CD14-positive monocyte (primary cell): Measurements from ENCODE around the gene PERM1. TPM values are rescaled to one million over a fixed set of nuclear protein-coding genes. Genes with fewer than 3 reads are reported as not detected.

Experiments
- DNase-seq, 3 donors: peaks; one replicate each; pipeline ENCODE4 v3.0.0-alpha.2; 2011 to 2022
- H2AFZ ChIP-seq: 2 replicates; pipeline ENCODE4 v1.6.0; 2012; ENCODE audit warnings: mild to moderate bottlenecking, low read depth, low read length, inconsistent platforms; ENCODE audit not compliant: insufficient read depth, poor library complexity, severe bottlenecking
- H3K27ac ChIP-seq, 2 donors: 1 replicate in 1 of 2; 2 replicates in 1 of 2; pipeline ENCODE4 v1.5.1; 2012 to 2013; ENCODE audit warnings: low read length in 2 of 2, control low read depth in 1 of 2, inconsistent platforms in 1 of 2, low read depth in 1 of 2, mild to moderate bottlenecking in 1 of 2
- H3K27me3 ChIP-seq, 2 donors: one replicate each; pipeline versions ENCODE4 v1.6.0 to v1.6.1; 2011 to 2013; ENCODE audit warnings: low read length in 2 of 2; ENCODE audit not compliant: control insufficient read depth in 2 of 2, insufficient read depth in 2 of 2
- H3K36me3 ChIP-seq, 2 donors: replicated peaks in 1 of 2; 1 replicate in 1 of 2; 2 replicates in 1 of 2; pipeline versions ENCODE4 v1.5.1 to v1.6.1; 2012 to 2013; ENCODE audit warnings: low read length in 2 of 2, control low read depth in 1 of 2, inconsistent platforms in 1 of 2, mild to moderate bottlenecking in 1 of 2; ENCODE audit not compliant: insufficient read depth in 2 of 2, control insufficient read depth in 1 of 2
- H3K4me1 ChIP-seq, 2 donors: 1 replicate in 1 of 2; 2 replicates in 1 of 2; pipeline versions ENCODE4 v1.5.1 to v1.6.1; 2012 to 2013; ENCODE audit warnings: low read length in 2 of 2, control low read depth in 1 of 2, inconsistent platforms in 1 of 2, mild to moderate bottlenecking in 1 of 2, moderate library complexity in 1 of 2; ENCODE audit not compliant: insufficient read depth in 2 of 2, control insufficient read depth in 1 of 2
- H3K4me2 ChIP-seq: replicated peaks from 2 replicates; pipeline ENCODE3; 2012; ENCODE audit warnings: low read length, moderate library complexity, mild to moderate bottlenecking; ENCODE audit not compliant: poor library complexity, severe bottlenecking; ENCODE audit errors: extremely low read depth
- H3K4me3 ChIP-seq, 3 experiments: fragments of 200-600 bp in 1 of 3; sonication (generic) in 1 of 3; replicated peaks in 1 of 3; 1 replicate in 2 of 3; 2 replicates in 1 of 3; pipeline ENCODE4 v1.5.1; 2011 to 2013; ENCODE audit warnings: low read length in 3 of 3, mild to moderate bottlenecking in 3 of 3, control low read depth in 2 of 3, low read depth in 2 of 3, inconsistent platforms in 1 of 3, moderate library complexity in 1 of 3
- H3K79me2 ChIP-seq: 2 replicates; pipeline ENCODE4 v1.6.0; 2012; ENCODE audit warnings: mild to moderate bottlenecking, control low read depth, inconsistent platforms, low read length, moderate library complexity; ENCODE audit not compliant: insufficient read depth
- H3K9ac ChIP-seq: 2 replicates; pipeline ENCODE4 v1.6.0; 2017; ENCODE audit warnings: low read length, mild to moderate bottlenecking; ENCODE audit not compliant: insufficient read depth, poor library complexity, severe bottlenecking
- H3K9me3 ChIP-seq, 2 donors: replicated peaks in 1 of 2; 1 replicate in 1 of 2; 2 replicates in 1 of 2; pipeline versions ENCODE4 v1.5.1 to v1.6.1; 2012 to 2013; ENCODE audit warnings: low read length in 2 of 2, control low read depth in 1 of 2; ENCODE audit not compliant: control insufficient read depth in 1 of 2, insufficient read depth in 1 of 2
- H4K20me1 ChIP-seq: 2 replicates; pipeline ENCODE4 v1.6.0; 2012; ENCODE audit warnings: mild to moderate bottlenecking, low read length, control low read depth, moderate library complexity; ENCODE audit not compliant: insufficient read depth
- H3K27ac Mint-ChIP-seq, 7 donors: one replicate each; pipeline ENCODE4 v1.8.0; 2020; ENCODE audit warnings: mild to moderate bottlenecking in 7 of 7, mixed read lengths in 7 of 7, moderate library complexity in 6 of 7, inconsistent platforms in 2 of 7
- H3K27me3 Mint-ChIP-seq, 3 donors: one replicate each; pipeline ENCODE4 v1.8.0; 2021 to 2022; ENCODE audit warnings: low read depth in 3 of 3, mild to moderate bottlenecking in 3 of 3, mixed read lengths in 3 of 3, moderate library complexity in 3 of 3, inconsistent platforms in 1 of 3
- H3K36me3 Mint-ChIP-seq, 2 donors: one replicate each; pipeline ENCODE4 v1.8.0; 2020; ENCODE audit warnings: mixed read lengths in 2 of 2, inconsistent platforms in 1 of 2, mild to moderate bottlenecking in 1 of 2
- H3K4me1 Mint-ChIP-seq: one replicate; pipeline ENCODE4 v1.8.0; 2020; ENCODE audit warnings: mild to moderate bottlenecking, mixed read lengths
- H3K4me3 Mint-ChIP-seq, 2 donors: one replicate each; pipeline ENCODE4 v1.8.0; 2020; ENCODE audit warnings: mild to moderate bottlenecking in 2 of 2, mixed read lengths in 2 of 2, moderate library complexity in 1 of 2
- H3K9me3 Mint-ChIP-seq, 7 donors: one replicate each; pipeline ENCODE4 v1.8.0; 2020 to 2022; ENCODE audit warnings: mixed read lengths in 7 of 7, mild to moderate bottlenecking in 6 of 7, moderate library complexity in 6 of 7, inconsistent platforms in 2 of 7
- CTCF ChIP-seq: fragments of 200-600 bp; IDR thresholded peaks from one replicate; pipeline ENCODE4 v1.8.0; 2022; ENCODE audit warnings: antibody characterized with exemption, mild to moderate bottlenecking
- WGBS: methylation state at CpG from one replicate; pipeline ENCODE4 v1.1.5; 2013; ENCODE audit warnings: missing lambda C conversion rate; ENCODE audit not compliant: insufficient coverage; 5-methylcytosine and 5-hydroxymethylcytosine counted together
- intact Hi-C, 2 donors: fragments of 100-400 bp; cut with micrococcal nuclease; formaldehyde crosslinking; loops; one replicate each; pipeline versions ENCODE4 v1.15.0 to v1.15.1; 2023
- polyA plus RNA-seq, 3 donors: library from polyadenylated mRNA; depleted of rRNA in 1 of 3; unstranded in 2 of 3; stranded (reverse) in 1 of 3; fragments of 300-500 nt in 2 of 3; fragments of >200 nt in 1 of 3; fragmentation: Illumina TruSeq in 2 of 3; gene quantifications; 1 replicate in 2 of 3; 2 replicates in 1 of 3; pipeline ENCODE4 v1.2.3, GENCODE V29; 2012 to 2021

Gene PERM1
- polyA plus RNA-seq, 3 donors: not detected

- no peak for DNase-seq
- H3K9me3 ChIP-seq: no peaks in the 10 kb centered on the region
- no peak overlapping the region for H3K4me2 ChIP-seq
- no peaks in the 10 kb centered on the region for H3K79me2 ChIP-seq
- Mint-ChIP-seq H3K9me3 (peaks cover 0 to 6% (median 0%) of the 10 kb centered on the region in 7 donors), H3K36me3 (no peaks in the 10 kb centered on the region), H3K4me3 (no peak overlapping the region), H3K4me1 (no peaks in the 10 kb centered on the region), H3K27ac (no peak overlapping the region), H3K27me3 (peaks cover 25 to 66% (median 43%) of the 10 kb centered on the region in 3 donors)
- no peaks in the 10 kb centered on the region for H3K4me1 ChIP-seq
- H2AFZ ChIP-seq: no peak overlapping the region
- H3K27me3 ChIP-seq: peaks cover 9 to 43% of the 10 kb centered on the region in 2 donors
- no peak overlapping the region for H3K4me3 ChIP-seq
- WGBS: 53% methylated on average over 3 of the region's 10 CpGs
- no peaks in the 10 kb centered on the region for H3K36me3 ChIP-seq
- no peak overlapping the region for H3K27ac ChIP-seq
- H4K20me1 ChIP-seq: no peaks in the 10 kb centered on the region
- no peak for TF ChIP-seq CTCF
- intact Hi-C loops: no loop called here
- H3K9ac ChIP-seq: no peak overlapping the region
Observed at GRCh38 chr1:933603-933940, 48.3 kb downstream of the PERM1 start.

DNA sequence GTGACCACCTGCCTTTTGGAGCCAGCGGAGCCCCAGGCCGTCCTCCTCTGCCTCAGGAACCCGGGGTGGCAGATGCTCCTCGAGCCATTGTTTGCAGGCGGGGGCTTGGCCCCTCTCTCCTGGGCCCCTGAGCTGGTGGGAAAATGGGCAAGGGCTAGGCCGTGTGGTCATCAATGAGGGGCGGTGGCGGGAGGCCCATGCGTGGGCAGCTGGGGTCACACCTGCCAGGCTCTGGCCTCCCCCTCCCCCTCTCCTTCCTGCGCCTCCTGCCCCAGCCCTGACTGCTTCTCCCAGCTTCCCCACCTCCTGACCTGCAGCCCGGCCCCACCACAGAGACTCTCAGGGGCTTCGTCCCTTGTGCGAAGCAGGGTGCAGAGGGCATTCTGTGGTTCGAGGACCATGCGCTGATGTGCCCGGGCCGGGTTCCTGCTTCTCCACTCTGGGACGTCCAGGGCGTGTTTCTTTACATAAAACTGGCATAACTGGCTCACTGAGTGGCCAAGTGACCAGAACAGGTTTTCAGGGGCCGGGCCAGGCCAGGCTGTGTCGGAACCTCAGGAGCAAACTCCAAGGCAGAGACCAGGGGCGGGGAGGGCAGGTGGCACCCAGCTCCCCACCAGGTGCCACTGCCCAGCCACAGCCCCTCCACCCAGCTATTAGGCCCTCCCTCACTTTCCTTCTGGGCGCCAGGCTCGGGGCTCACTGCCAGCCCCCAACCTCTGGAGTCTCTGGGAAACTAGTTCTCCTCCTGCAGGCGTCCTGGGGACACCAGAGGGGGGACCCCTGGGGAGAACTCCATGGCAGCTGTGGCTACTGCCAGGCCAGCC, 48.9 kb downstream of the PERM1 start:
- no peak overlapping the region for H3K9ac ChIP-seq
- H3K27ac Mint-ChIP-seq: peak overlapping the region in 1 of 7 donors; percentile 85
- no peaks in the 10 kb centered on the region for H3K9me3 ChIP-seq
- H3K4me1 Mint-ChIP-seq: no peaks in the 10 kb centered on the region
- no peak for DNase-seq
- H3K4me3 Mint-ChIP-seq: no peak overlapping the region
- H3K79me2 ChIP-seq: no peaks in the 10 kb centered on the region
- H3K27me3 ChIP-seq: peaks cover 9 to 39% of the 10 kb centered on the region in 2 donors
- H3K9me3 Mint-ChIP-seq: peaks cover 0 to 6% (median 0%) of the 10 kb centered on the region in 7 donors
- H3K36me3 ChIP-seq: no peaks in the 10 kb centered on the region
- H2AFZ ChIP-seq: no peak overlapping the region
- intact Hi-C loops: no loop called here
- no peak overlapping the region for H3K4me2 ChIP-seq
- no peaks in the 10 kb centered on the region for H3K4me1 ChIP-seq
- H3K27ac ChIP-seq: no peak overlapping the region
- 86% methylated on average over 25 of the region's 25 CpGs for WGBS
- H3K4me3 ChIP-seq: no peak overlapping the region
- no peaks in the 10 kb centered on the region for H3K36me3 Mint-ChIP-seq
- H4K20me1 ChIP-seq: no peaks in the 10 kb centered on the region
- H3K27me3 Mint-ChIP-seq: peaks cover 24 to 65% (median 37%) of the 10 kb centered on the region in 3 donors
- TF ChIP-seq CTCF: no peak
